ENCODE measurements around the gene CIBAR2. TPM values are rescaled to one million over a fixed set of nuclear protein-coding genes. Genes with fewer than 3 reads are reported as not detected.
A peak's percentile ranks its signal among the peaks of the same experiment; 100 is the strongest.

CIBAR2 gene
- total RNA-seq, 1 experiment from 2014 or later: not detected

DNA sequence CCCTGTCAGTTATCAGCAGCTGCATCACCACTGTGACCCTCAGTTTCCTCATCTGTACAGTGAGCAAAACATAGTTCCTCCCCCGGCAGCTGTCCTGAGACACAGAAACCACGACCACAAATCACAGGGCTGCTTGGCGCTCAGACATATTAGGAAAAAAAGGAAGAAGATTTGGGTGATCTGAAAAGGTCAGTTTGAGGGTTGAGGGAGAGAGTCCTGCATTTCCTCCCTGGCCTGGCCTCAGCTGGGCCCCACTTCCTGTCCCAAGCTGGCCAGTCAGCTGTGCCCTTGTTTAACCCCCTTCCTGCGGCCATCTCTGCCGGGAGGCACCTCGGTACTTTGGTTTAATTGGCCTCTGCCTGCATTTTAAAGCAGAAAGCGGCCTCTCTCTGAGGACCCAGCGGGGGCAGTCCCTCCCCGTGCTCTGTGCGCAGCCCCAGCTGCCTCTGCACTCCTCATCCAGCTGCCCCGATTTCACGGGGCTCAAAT lies 24.0 kb upstream of the CIBAR2 start:
- Histone ChIP-seq H3K9me3 (ENCODE audit: control insufficient read depth, low read depth, low read length) (no peaks in the 10 kb centered on the region), H4K20me1 (ENCODE audit: control insufficient read depth, insufficient read depth, insufficient read length) (no peaks in the 10 kb centered on the region), H3K56ac (ENCODE audit: insufficient read length, low read depth, low read length) (no peak overlapping the region), H4K5ac (ENCODE audit: insufficient read length, low read depth, low read length) (no peak overlapping the region), H4K91ac (ENCODE audit: insufficient read length, low read depth, low read length) (no peak overlapping the region), H2BK20ac (ENCODE audit: low read depth, low read length, poor library complexity, severe bottlenecking) (no peak overlapping the region), H3K79me2 (ENCODE audit: insufficient read depth, low read length) (no peaks in the 10 kb centered on the region), H3K4me2 (ENCODE audit: insufficient read depth, insufficient read length, low read length) (no peak overlapping the region), H3K23me2 (ENCODE audit: insufficient read length, low read depth, low read length, poor library complexity, severe bottlenecking) (no peaks in the 10 kb centered on the region), H3K4me1 (ENCODE audit: insufficient read depth, low read length) (no peaks in the 10 kb centered on the region), H2BK15ac (ENCODE audit: low read depth, low read length) (no peak overlapping the region), H3K9ac (ENCODE audit: extremely low read depth, insufficient read length, low read length) (no peak overlapping the region), H3K18ac (ENCODE audit: insufficient read length, low read depth, low read length) (no peak overlapping the region), H3K4ac (ENCODE audit: low read depth, low read length) (no peak overlapping the region), H4K8ac (replicated peaks; ENCODE audit: insufficient read length, low read depth, low read length) (no peak overlapping the region), H3T11ph (ENCODE audit: low read length) (no peak overlapping the region), H2BK120ac (ENCODE audit: low read depth, low read length, poor library complexity, severe bottlenecking) (no peak overlapping the region), H3K27ac (ENCODE audit: insufficient read length, low read depth, low read length) (no peak overlapping the region), H3K23ac (ENCODE audit: insufficient read length, low read depth, low read length) (no peak overlapping the region), H2AFZ (ENCODE audit: low read length) (no peak overlapping the region), H2BK12ac (ENCODE audit: insufficient read length, low read depth, low read length) (no peak overlapping the region), H2AK5ac (ENCODE audit: insufficient read length, low read length) (no peak overlapping the region), H2BK5ac (ENCODE audit: insufficient read length, low read length) (no peak overlapping the region), H3K14ac (ENCODE audit: insufficient read depth, low read length) (no peak overlapping the region), H3K79me1 (ENCODE audit: insufficient read depth, low read depth, low read length, poor library complexity, severe bottlenecking) (no peaks in the 10 kb centered on the region), H3K27me3 (ENCODE audit: insufficient read depth, low read length) (no peaks in the 10 kb centered on the region)
- no peak for DNase-seq
- no peaks in the 10 kb centered on the region for H3K36me3 Mint-ChIP-seq (ENCODE audit: insufficient read depth in 1 of 3, low read depth in 3 of 3)
- TF ChIP-seq, protein P1, sequence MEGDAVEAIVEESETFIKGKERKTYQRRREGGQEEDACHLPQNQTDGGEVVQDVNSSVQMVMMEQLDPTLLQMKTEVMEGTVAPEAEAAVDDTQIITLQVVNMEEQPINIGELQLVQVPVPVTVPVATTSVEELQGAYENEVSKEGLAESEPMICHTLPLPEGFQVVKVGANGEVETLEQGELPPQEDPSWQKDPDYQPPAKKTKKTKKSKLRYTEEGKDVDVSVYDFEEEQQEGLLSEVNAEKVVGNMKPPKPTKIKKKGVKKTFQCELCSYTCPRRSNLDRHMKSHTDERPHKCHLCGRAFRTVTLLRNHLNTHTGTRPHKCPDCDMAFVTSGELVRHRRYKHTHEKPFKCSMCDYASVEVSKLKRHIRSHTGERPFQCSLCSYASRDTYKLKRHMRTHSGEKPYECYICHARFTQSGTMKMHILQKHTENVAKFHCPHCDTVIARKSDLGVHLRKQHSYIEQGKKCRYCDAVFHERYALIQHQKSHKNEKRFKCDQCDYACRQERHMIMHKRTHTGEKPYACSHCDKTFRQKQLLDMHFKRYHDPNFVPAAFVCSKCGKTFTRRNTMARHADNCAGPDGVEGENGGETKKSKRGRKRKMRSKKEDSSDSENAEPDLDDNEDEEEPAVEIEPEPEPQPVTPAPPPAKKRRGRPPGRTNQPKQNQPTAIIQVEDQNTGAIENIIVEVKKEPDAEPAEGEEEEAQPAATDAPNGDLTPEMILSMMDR (conservative IDR thresholded peaks at IDR 0.05): no peak
- 0 out of 5 replicates have a peak overlapping the region, but pooled peaks of 1 of the 2 experiments have one; percentile 1 for H3K4me3 Mint-ChIP-seq
- no CpG with 5 or more reads among the region's 12 CpGs for WGBS (ENCODE audit: extremely low coverage, insufficient read length, low lambda C conversion rate)
- peaks cover 0 to 3% of the 10 kb centered on the region in 2 experiments; a peak in 2 of 5 replicates for H3K9me3 Mint-ChIP-seq
- peak overlapping the region in 1 of 3 experiments; percentile 53; a peak in 2 of 7 replicates for H3K27ac Mint-ChIP-seq
- peaks cover 4 to 14% of the 10 kb centered on the region in 2 experiments for H3K4me1 Mint-ChIP-seq
- peaks cover 20% of the 10 kb centered on the region for H3K27me3 Mint-ChIP-seq (ENCODE audit: low read depth)

Measured in H9 (cell line).